Measurements from ENCODE around the gene SORBS2.
A peak's percentile ranks its signal among the peaks of the same experiment; 100 is the strongest.
"Not testable (repeated sequence)": the region's sequence is repeated elsewhere in the genome, so short reads cannot be mapped to it uniquely, and the experiment has no call there.

Gene SORBS2

DNA sequence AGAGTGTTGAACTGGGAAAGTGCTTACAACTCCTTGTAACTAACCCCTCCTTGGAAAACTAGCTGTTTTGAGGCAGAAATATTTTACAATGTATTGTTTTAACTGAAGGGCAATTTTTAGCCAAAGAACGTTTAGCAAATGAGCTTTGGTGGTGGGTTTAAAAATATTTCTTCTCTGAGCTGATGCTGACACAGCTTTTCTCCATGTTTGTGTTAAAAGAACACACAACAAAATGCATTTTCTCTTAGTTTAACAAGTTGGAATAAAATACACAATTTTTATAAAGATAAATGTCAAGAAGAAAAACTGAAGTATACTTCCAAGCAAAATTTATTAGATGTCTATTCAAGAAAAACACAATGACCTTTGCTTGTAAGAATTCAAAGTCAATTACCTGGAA is 226.8 kb downstream of the SORBS2 start:
- no peak for DNase-seq (ENCODE audit: low spot score)

DNA sequence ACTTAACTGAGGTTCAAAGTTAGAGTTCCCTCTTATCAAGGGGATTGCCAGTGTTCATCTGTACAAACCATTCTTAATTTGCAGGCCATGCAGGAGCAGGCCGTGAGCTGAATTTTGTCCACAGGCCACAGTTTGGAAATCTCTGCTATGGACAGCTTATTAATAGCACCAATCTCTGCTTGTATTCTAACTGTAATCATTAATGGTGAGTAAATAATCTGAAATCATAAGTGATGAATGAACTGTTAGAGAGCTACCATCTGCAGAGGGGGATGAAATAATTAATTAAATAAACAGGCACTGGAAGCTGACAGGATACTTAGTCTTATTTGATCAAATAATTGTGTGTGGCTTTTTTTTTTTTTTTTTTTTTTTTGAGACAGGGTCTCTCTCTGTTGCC is 228.2 kb downstream of the SORBS2 start:
- DNase-seq (ENCODE audit: low spot score): no peak

DNA sequence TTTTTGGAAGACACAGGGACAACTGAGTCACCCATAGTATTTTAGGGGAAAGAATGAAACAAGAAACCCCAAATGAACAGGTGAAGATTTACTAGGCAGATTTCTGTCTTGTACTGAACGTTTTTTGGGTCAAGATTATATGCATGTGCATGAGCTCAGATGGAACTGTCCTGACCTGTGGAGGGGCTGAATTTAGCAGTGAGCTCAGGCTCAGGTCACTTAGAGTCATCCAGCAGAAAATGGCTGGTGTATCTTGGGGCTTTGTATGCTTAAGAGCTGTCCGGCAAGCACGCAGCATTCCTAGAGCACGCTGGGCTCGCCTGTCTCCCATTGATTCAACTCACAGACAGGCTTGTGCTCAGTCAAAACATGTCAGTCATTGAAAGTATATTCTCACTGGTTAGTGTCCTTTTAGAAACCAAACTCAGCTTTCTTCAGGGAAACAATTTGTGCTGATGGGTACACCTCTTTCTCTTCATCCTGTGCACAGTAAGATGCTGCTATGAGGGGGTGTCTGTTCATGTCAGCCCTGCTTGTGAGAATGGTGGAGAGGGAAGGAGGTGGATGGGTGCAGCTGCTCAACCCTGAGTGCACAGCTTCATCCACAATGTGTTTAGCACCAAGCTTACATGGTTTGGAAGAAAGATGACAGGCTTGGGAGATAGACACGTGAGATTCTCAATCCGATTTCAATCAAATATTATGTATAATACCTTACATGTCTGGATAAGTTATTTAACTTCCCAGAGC is 229.2 kb downstream of the SORBS2 start:
- DNase-seq (ENCODE audit: low spot score): no peak

DNA sequence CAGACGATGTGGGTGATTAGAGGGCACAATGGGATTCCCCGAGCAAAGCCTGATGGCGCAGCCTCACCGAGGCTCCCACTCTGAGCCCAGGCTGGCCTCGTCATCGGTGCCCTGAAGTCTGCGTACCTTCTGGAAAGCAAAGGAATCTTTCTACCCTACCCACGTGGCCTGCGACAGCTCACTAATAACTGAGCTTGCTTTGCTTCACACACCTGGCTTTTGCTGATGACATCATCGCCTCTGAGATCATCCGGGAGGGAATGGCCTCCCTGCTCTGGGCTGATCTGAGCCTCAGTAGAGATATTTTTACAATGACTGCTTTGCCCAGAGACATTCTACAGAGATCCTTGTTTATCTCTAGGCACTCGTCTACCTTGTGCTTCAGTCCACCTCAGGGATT is 231.3 kb downstream of the SORBS2 start:
- DNase-seq (ENCODE audit: low spot score): no peak

DNA sequence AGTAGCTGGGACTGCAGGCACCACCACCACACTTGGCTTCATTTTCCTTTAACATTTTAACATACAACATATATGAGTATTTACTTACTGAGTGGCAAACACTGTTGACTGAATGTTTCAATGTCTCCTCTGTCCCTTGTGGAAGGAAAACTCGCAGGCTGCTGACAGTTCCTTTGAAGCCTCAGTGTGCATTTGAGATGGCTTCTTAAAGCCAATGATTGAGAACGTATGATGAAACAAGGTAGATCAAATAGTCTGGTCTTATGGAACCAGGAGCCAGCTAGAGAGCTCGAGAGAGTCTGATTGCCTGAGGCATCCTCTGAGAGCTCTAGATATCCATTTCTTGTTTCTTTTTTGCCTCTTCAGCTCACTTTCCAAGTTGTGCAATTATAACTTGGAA is 233.7 kb downstream of the SORBS2 start:
- no peak for DNase-seq (ENCODE audit: low spot score)

DNA sequence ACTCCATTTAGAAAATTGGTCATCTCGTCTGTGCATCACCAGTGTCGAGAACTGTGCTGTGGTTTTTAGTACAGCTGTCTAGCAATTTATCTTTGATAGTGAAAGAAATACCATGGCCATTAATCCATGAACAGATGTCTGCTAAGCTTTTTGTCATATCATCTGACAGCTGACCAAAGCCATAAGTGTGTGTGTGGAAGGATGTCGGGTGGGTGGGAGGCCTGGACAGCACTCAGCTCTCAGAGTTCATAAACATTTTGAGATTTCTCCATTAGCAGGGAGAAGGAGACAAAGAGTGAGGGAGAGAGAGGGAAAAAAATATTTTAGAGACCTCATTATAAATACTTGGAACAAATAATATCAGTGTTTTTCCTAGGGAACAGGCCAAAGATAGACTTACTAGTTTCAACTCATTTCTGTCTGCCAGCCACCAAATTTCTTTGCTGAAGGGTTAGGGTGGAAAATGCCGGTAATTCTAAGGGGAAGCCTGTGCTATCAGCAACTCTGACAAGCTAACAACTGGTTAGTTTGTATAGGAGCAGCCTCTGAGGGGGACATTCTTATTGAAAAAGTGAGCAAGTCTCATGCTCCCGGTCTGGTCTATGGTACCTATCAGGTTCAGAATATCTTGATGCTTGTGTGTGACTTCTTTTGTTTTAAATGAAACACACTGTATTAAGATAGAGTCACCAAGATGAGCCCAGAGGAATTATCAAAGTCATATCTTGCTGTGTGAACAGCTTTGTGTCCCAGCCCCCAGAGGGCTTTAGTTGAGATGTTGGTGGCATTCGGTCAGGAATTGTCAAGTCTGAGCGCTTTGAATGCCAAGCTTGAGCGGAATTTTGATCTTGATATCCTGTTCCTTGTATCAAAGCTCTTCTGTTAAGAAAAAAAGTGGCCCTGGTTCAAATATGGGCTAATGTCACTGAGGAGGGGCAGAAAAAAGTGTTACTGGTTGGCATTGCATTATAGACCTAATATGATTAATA is 234.7 kb downstream of the SORBS2 start:
- DNase-seq (ENCODE audit: low spot score): no peak

DNA sequence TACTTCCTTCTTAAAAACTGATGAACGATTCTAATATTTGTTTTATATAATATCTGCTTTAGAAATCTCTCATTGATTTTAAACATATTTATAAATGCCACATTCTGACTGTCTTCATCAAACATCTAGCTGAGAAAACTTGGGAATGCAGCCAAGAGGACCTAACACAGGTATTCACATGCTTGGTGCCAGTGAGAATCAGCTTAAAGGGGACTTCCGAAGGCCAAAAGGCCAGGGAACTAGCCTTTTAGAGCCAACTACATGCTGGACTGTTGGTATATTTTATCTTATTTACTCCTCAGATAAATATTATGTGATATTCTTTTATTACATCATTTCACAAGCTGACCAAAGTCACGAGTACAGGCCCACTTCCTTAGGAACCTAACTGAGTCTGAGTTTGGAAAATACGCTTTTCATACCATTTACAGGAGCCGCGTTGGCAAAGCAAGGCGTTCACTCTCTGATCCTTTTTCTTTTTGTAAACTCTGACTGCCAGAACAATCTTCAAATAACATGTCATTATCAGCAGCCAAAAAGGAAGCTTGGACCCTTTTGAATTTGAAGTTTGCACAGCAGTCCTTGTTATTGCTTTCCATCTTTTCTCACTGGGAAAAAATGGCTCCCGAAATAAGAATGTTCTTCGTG is 235.6 kb downstream of the SORBS2 start:
- DNase-seq (ENCODE audit: low spot score): no peak

DNA sequence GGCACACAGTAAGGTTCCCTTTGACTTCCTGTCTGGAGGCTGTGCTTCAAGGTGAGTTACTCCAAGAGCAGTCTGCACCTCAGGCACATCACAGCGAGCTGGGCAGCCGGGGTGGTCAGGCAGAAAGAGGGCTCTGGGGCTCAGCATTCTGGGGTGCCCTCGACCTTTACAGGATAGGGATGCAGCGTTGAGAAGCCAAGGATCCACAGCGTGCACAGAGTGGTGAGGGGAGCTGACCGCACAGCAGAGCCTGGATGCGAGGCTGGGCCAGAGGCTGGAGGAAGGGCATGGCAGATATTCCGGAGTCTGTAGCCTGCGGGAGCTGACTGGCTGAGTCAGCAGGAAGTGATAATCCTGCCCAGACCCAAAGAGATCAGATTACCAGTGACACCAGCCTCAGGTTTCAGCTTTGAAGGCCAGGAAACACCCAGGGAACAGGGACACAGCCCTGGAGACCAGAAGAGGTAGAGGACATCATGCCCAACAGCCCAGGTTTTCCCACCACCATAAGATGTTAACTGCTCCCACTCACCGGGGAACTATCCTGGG is 238.3 kb downstream of the SORBS2 start:
- no peak for DNase-seq (ENCODE audit: low spot score)

DNA sequence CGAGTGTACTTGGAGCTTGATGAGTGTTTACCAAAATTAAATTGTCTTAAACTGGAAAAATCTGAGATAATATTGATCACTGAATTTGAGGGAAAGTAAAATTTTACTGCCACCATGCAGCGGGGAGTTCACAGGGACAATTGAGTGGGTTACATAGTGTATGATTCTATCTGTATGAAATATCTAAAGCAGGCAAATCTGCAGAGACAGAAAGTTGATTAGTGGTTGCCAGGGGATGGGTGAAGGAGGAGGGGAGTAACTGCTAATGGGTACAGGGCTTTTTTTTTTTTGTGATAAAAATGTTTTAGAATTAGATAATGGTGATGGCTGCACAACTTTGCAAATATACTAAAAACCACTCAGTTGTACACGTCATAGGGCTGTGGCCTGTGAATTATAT is 241.3 kb downstream of the SORBS2 start:
- no peak for DNase-seq (ENCODE audit: low spot score)

DNA sequence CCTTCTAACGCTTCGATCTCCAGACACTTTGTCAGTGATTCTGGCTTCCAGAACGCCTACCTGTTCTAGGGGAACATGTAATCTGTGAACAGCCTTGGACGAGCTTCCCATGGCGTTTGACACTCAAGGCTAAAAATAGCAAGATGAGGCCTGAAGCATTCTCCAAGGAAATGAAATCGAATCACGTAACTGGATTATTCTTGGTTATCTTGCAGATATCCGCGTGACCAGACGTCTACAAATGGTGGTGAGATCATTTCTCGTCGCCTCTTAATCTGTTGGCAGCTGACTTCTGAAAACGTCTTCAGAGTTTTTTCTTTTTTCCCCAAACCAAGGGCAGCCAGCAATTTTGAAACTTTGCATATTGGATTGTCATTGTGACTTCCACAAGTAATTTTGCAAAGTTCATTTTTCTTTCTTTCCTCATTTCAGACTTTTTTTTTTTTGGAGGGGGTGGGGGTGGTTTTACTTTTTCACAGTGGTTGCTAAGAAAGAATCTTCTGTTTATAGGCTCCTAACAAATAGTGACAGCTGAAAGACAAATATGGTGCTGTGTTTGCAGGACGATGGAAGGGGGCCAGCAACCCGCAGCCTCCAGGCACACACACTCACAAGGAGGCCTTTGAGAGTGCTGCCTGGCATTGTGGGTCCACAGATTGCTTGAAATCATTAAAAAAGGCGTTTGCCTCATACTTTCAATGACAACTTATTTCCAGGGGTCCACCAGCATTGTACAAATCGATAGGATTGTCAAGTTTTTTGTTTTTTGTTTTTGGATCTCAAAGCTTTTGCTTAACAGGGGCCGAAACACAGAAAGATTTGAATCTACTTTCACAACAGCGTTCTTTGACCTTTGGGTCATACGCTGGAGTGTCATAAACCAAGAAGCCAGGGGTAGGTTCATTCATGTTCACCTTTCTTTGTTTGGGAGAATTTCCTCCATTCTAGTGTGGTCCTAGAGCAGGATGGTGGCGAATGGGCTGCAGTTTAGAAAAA is 244.3 kb downstream of the SORBS2 start:
- DNase-seq (ENCODE audit: low spot score): peak; percentile 86

DNA sequence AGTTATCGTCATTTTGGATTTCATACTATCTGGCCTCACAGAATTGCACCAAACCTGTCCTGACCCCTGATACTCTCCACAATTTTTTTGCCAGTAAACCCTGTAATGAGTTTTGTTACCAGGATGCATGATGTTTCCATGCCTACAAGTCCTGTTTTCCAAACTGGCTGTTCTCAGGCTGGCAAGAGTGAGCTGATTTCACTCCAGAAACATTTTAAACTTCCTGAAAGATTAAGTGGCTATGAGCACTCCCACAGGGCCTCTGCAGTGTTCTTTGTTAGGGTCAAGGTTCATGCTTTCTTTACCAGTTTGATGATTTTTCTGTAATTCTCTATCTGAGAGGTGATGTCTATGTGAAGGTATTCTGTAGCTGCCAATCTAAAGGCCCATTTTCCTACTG is 245.0 kb downstream of the SORBS2 start:
- DNase-seq (ENCODE audit: low spot score): no peak

DNA sequence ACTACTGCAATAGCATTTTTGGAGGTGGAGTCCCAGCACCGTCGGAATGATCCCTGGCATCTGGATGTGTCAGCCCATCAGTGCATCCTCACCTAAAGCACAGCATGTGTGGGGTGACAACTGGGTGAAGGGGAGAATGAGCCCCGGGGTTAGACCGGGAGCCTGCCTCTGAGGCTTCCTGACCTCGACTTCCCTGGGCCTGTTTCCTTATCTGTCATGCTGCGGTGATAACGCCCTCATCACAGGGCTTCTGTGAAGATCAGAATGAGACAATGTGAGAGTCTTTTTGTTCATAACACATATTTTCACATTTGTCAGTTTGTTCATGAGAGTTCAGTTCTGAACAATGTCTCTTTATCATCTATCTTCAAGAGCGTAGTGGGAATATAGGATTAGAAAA is 245.6 kb downstream of the SORBS2 start:
- DNase-seq (ENCODE audit: low spot score): no peak

DNA sequence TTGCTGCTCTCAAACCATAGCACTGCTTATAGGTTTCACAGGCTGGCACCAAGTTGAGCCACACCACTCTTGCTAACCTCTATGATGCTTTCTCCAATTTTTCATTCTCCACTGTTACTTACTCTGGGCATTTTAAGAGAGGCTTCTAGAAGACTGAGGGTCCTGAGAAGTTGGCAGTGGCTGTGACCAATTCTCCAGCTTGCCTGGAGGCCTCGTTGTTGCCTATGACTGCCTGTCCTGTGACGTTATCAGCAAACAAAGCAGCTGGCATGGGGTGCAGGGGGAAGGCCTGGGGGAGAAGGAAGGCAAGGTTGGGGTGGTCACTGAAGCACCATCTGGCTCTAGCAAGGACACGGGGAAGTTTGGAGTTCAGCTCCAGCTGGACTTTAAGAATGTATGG is 246.3 kb downstream of the SORBS2 start:
- no peak for DNase-seq (ENCODE audit: low spot score)

DNA sequence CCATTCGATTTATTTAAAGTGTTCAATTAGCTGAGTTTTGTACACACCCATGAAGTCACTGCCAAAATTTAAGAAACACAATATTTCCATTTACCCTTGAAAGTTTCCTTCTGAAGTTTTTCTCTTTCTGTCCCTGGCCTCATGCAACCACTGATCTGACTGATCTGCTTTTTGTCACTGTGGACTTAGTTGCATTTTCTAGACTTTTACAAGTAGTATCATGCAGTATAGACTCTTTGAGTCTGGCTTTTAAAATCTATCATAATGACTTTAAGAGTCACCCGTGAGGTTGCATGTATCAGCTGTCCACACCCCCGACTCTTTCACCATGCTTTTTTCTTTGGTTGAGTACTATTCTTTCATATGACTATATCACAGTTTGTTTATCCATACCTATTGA is 247.6 kb downstream of the SORBS2 start:
- no peak for DNase-seq (ENCODE audit: low spot score)

DNA sequence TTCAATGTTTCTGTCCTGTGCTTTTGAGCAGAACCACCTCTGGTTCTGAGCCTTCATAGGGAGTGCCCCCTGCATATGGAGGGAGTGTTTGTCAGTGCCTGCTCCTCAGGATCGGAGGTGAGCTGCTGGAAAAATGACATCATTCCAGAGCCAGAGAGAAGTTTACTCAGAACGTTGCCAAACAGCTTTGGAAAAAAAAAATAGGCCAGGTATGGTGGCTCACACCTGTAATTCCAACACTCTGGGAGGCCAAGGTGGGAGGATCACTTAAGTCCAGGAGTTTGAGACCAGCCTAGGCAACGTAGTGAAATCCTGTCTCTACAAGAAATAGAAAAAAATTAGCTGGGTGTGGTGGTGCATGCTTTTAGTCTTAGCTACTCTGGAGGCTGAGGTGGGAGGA is 249.5 kb downstream of the SORBS2 start:
- no peak for DNase-seq (ENCODE audit: low spot score)

DNA sequence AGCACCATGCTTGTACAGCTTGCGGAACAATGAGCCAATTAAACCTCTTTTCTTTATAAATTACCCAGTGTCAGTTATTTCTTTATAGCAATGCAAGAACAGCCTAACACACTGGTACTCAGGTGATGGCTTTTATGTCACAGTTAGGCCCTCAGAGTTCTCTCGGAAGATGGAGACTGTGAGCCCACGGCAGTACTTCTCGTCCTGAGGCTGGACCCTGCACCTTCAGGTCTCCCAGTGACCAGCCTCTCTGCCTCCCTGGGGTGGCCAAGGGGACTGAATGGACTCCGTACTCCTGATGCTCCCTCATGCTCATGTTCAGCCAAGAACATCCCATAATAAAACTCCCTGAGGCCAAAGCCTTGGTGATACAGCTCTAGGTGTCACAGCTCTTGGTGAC is 251.7 kb downstream of the SORBS2 start:
- no peak for DNase-seq (ENCODE audit: low spot score)

DNA sequence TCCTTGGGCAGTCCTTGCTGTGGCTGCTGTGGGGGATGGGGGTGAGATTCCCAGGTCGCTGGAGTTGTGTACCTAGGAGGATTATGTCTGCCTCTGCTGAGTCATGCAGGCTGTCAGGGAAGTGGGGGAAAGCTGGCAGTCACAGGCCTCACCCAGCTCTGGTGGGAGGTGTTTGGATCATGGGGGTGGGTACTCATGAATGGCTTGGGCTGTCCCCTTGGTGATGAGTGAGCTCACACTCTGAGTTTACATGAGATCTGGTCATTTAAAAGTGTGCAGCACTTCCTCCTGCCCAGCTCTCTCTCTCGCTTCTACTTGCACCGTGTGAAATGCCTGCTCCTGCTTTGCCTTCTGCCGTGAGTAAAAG is 252.1 kb downstream of the SORBS2 start:
- no peak for DNase-seq (ENCODE audit: low spot score)

DNA sequence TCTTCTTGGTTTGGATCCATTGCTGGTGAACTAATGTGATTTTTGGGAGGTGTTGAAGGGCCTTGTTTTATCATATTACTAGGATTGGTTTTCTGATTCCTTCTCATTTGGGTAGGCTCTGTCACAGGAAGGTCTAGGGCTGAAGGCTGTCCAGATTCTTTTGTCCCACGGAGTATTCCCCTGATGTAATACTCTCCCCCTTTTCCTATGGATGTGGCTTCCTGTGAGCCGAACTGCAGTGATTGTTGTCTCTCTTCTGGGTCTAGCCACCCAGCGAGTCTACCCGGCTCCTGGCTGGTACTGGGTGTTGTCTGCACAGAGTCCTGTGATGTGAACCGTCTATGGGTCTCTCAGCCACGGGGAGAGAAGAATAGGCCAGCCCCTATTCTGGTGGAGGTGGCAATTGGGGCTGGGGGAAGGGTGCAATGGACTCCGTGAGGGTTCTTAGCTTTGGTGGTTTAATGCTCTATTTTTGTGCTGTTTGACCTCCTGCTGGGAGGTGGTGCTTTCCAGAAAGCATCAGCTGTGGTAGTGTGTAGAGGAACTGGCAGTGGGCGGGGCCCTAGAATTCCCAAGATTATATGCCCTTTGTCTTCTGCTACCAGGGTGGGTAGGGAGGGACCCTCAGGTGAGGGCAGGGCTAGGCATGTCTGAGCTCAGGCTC is 252.6 kb downstream of the SORBS2 start:
- DNase-seq (ENCODE audit: low spot score): not testable (repeated sequence)

DNA sequence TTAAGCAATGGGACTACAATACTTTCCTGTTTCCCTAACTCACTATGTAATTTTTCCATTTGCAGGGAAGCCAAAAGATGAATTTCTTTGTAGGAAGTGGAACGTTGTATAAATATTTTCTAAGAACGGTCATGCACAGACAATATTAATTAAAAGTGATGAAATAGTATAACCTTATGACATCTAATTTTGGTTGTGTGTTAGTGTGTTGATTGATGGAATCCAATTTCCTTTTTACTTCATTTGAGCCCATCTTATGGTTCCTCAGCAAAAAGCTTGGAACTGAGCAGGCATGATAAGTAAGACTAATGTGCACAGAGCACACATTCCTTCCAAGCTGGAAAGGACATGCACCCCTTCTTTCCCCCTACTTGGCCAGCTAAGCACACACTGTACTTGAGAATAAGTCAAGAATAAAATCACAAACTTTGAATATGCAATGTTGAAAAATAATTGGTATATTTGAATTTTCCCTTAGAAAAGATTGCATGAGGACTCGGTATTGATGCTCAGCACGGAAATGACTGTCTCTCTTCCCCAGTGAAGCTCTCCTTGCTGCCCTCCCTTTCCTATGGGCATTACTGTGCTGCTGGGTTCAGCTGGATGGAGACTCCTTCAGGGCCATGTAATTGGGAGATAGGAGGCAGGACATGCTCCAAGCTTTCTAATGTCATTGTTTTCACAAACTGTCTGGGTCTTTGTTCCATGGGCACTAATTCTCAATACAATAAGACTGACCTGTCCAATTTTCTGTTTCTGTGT is 257.4 kb downstream of the SORBS2 start:
- DNase-seq (ENCODE audit: low spot score): no peak

DNA sequence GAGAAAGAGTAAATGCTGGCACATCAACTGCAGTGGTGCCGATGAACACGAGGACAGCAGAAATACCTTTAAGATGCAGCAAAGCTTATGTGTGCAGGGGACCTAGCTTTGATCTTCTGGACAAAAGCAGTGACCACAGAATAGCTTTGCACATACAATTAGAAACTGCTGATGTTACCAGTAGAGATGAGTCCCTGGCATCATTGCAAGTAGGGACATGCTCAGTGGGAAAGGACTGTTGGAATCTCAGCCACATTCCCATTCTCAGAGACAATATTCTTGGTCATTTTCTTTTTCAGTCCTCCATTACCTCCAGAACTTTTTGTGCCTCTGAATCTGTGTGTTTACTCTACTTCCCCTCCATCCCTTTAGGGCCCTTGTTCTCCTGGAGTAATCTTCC is 259.7 kb downstream of the SORBS2 start:
- no peak for DNase-seq (ENCODE audit: low spot score)
